Measurements from ENCODE around the gene JAK1. TPM values are rescaled to one million over a fixed set of nuclear protein-coding genes. Genes with fewer than 3 reads are reported as not detected.

The JAK1 gene
- total and polyA plus RNA-seq, 2 of the 8 experiments (the other 6 are each of a cell fraction or from before 2014, with no cell fraction given), result 7.8 to 24.5 TPM

GRCh38 chr1:64814427-64814826 lies 151.9 kb downstream of the JAK1 start (continued):
- TF ChIP-seq BCL11A (IDR thresholded peaks at IDR 0.05; ENCODE audit: low read depth in 2 of 2, low read length in 2 of 2) (no peak), NANOG (IDR thresholded peaks at IDR 0.05; ENCODE audit: insufficient read depth, low read depth, low read length, poor library complexity, severe bottlenecking) (no peak), CREB1 (IDR thresholded peaks at IDR 0.05) (no peak), JUN (IDR thresholded peaks at IDR 0.05; ENCODE audit: low read depth, low read length) (no peak)

Measured in H1 (cell line).